ENCODE results near the gene IGFBP6.
"Not testable (repeated sequence)": the region's sequence is repeated elsewhere in the genome, so short reads cannot be mapped to it uniquely, and the experiment has no call there.

The IGFBP6 gene

DNA sequence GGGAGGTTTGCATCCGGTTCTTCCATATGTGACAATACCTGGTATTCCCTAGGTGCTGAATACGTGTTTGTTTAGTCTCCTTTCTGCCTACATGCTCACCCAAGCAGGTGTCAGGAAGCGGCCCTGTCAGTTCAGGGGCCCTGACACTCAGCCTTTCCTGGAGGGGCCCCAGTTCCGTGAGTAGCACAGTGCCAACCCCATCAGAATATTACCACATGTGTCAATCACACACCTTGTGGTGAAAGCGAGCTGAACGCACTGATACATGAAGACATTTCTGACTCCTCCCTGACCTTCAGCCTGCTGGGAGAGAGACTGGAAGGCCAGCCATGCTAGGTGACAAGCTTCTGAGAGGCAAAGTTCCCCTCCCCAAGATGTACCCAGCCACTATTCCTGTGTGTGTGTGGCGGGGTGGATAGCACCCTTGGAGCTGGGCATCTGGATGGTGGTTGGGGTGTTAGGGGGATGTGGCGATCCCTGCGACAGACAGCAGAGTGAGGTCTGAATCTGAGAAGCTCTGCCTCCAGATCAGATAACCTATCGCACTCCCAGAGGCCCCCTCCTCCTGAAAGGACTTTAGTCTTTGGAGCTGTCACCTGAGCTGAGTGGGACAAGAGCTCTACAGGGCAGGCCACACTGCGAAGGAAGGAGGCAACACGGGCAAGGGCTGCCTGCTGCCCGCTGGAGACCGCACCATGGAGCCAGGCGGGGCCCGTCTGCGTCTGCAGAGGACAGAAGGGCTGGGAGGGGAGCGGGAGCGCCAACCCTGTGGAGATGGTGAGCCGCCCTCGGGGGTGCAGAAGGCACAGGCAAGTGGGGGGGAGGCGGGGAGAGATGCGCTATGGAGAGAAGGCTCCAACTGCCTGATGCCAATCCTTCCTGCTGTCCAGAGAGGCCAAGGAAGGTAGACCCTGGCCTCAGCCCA lies 5.7 kb downstream of the IGFBP6 start, which contains the start of gene SOAT2:
Gene SOAT2 (plus strand): TSS at position 604 of the 925 bp plus-strand sequence. CDS start 92 bp downstream, at position 696.
- intact Hi-C loops (cut with DNase I) = loop anchor here (5.0 kb wide), 1 partner anchor 36 kb away; no protein-coding TSS in a partner anchor
- DNase-seq = no peak

GRCh38 chr12:53103860-53104305 lies 6.4 kb downstream of the IGFBP6 start:
- intact Hi-C loops (cut with DNase I) = loop anchor here (5.0 kb wide), 1 partner anchor 37 kb away; no protein-coding TSS in a partner anchor
- no peak for DNase-seq

- intact Hi-C loops (cut with DNase I) = no loop called here
- no peak for DNase-seq
Observed at GRCh38 chr12:53105256-53105655, 7.8 kb downstream of the IGFBP6 start.

GRCh38 chr12:53105712-53106439 lies 8.4 kb downstream of the IGFBP6 start:
- no peak for DNase-seq
- intact Hi-C loops (cut with DNase I) = no loop called here

- peak in 1 of 42 donors; percentile 23 for DNase-seq
- intact Hi-C loops (cut with DNase I) = no loop called here
Observed at GRCh38 chr12:53107122-53107521, 9.7 kb downstream of the IGFBP6 start.

DNA sequence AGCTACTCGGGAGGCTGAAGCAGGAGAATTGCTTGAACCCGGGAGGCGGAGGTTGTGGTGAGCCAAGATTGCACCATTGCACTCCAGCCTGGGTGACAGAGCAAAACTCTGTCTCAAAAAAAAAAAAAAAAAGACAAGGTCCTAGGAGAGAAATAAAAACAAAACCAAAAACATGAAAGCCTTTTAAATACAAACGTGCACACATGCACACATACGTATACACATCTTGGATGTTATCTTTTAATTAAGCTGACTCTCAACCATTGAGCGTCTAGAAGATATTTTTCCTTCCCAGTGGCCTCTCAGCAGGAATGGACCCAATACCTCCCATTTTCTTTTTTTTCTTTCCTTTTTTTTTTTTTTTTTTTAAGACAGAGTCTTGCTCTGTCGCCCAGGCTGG lies 15.0 kb downstream of the IGFBP6 start:
- DNase-seq; intact Hi-C loops (cut with DNase I): not testable (repeated sequence)

GRCh38 chr12:53113136-53113705 lies 15.8 kb downstream of the IGFBP6 start:
- DNase-seq = peak in 2 of 42 donors; percentile 14 to 28
- intact Hi-C loops (cut with DNase I) = no loop called here

DNA sequence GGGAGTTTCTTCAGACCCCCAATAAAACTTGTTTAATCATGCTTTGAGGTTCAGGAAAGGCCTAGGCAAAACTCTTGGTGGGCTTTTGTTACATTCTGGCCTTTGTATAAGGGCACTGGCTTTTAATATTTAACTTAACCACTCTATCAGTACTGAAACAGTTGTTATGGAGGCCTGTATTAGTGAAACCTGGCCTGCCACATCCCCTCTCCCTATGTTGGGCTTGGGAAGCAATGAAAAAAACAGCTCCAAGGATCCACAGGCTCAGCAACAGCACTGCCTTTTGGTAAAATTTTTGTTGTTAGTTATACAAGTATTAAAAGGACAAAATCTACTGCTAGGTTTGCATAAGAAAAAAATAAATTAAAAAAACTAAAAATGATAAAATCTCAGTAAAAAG lies 16.5 kb downstream of the IGFBP6 start:
- peak in 1 of 42 donors; percentile 28 for DNase-seq
- intact Hi-C loops (cut with DNase I) = no loop called here

DNA sequence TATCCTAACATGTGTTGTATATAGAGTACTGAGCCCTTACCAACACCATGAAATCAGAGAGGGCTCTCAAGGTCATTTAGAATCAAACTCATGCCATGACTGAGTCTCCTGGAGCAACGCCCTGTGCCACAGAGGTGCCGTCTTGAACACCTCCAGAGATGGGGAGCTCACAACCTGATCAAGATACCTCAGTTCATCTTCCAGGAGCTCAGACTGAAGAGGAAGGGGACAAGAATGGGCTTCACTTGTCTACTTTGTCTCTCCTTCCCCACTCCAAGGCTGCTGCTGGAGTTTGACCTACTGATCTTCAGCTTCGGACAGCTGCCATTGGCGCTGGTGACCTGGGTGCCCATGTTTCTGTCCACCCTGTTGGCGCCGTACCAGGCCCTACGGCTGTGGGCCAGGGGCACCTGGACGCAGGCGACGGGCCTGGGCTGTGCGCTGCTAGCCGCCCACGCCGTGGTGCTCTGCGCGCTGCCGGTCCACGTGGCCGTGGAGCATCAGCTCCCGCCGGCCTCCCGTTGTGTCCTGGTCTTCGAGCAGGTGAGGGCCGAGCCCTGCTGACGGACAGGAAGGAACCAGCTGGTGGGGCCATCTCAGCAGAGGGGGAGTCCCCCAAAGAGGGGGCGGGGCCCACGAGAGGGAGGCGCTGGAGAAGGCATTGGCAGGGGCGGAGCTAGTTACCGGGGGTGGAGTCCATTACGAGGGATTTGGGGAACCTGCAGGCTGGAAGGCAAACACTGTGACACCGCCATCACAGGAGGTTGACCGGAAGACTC lies 17.8 kb downstream of the IGFBP6 start:
- no peak for DNase-seq
- intact Hi-C loops (cut with DNase I) = no loop called here

DNA sequence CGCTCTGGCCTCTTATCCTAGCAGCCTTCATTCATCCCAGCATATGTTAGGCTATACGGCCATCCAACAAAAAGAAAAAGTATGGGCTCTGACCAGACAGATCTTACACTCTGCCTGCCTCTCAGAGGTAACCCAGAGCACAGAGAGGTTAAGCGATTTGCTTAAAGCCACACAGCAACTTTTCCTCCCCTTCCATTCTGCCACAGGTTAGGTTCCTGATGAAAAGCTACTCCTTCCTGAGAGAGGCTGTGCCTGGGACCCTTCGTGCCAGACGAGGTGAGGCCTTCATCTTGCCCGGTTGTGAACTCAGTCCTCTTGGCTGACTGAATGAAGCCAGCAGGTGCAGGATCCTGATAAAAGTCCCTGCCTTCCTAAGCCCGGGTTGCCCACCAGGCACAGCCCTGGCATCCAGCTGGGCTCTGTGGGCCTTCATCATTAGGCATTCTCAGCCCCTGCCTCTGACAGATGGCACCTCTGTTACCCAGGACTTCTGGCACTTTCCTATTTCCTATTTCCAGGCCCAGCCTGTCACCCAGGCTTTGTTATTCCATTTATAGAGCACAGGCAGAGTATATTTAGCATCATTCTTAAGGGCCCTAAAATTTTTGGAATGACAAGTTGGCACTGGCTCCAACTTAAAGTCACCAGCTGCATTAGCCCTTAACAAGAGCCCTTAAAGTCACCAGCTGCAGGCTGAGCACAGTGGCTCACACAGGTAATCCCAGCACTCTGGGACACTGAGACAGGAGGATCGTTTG lies 18.6 kb downstream of the IGFBP6 start:
- intact Hi-C loops (cut with DNase I) = no loop called here

DNA sequence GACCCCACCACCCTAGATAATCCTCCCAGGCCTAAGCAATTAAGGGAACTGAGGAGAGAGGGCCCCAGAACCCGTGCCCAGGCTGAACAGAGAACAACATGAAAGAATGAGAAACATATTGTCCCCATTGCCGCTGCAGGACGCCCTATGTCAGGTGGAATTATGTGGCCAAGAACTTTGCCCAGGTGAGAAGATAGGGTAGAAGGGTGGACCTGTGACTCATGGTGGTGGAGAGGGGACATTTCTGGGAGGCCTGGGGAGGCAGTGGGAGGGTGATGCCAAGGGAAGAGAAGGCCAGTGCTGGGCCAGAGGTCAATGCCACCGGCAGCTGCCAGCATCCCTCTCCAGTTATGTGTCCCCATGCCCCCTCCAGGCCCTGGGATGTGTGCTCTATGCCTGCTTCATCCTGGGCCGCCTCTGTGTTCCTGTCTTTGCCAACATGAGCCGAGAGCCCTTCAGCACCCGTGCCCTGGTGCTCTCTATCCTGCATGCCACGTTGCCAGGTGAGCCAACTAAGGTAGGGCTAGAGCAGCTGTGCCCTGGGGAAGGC lies 21.4 kb downstream of the IGFBP6 start:
- intact Hi-C loops (cut with DNase I) = no loop called here
- peak in 1 of 42 donors; percentile 8 for DNase-seq

More for the DNA sequence above, 18.6 kb downstream of the IGFBP6 start:
- peak in 1 of 42 donors; percentile 17 for DNase-seq

- intact Hi-C loops (cut with DNase I) = no loop called here
- DNase-seq = peak in 1 of 42 donors; percentile 27
Observed at GRCh38 chr12:53120685-53121525, 23.4 kb downstream of the IGFBP6 start.

DNA sequence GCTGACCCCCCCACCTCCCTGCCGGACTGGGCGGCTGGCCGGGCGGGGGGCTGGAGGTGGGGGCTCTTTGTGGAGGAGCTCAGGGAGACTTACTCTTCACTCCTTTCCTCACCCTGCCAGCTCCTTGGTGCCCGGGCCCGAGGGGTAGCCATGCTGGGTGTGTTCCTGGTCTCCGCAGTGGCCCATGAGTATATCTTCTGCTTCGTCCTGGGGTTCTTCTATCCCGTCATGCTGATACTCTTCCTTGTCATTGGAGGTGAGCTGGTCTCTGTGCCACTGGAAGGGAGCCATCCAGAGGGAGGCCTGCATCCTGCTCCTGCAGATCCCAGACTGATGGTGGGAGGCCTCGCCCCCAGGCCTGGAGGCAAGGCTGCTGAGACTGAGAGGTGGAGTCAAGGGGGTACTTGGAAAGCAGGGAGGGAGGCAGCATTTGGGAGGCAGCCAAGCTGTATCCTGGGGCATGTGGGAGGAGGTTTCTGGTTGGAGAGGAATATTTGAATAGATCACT lies 25.5 kb downstream of the IGFBP6 start:
- intact Hi-C loops (cut with DNase I) = no loop called here
- peak in 9 of 42 donors; percentile 10 to 61 (median 40) for DNase-seq

- DNase-seq = peak in 1 of 42 donors; percentile 34
- intact Hi-C loops (cut with DNase I) = no loop called here
Observed at GRCh38 chr12:53123578-53124351, 26.3 kb downstream of the IGFBP6 start.

DNA sequence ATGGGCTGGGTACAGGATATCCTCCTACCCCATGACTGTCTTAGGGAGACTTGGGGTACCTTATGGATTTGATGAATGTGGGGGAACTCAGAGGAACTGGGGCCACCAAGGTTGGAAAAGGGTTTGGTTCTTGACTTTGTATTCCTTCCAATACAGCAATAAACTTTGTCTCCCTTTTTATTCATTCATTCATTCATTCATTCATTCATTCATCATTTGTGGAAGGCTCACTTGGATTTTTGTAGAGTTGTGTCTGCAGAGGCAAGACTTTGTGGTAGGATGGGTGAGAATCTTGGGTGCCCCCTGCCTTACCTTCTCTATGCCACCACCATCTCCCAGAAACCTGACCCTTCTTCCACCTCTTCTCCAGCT lies 26.9 kb downstream of the IGFBP6 start:
- DNase-seq = peak in 1 of 42 donors; percentile 14
- intact Hi-C loops (cut with DNase I) = no loop called here

DNA sequence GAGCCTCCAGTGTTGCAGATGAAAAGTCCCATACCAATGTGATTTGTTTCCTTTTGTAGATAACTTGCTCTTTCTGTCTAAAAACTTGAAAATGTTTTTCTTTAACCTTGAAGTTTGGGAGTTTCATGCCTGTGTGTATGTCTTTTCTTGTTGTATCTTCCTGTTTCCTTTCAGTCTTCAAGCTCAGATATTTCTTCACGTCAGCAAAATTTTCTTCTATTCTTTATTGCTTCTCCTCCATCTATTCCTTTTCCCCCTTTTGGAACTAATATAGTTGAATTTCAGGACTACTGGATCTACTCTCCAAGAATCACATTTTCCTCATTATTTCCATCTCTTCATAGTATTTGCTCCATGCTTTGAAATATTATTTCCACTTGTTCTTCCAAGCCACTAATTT lies 29.7 kb downstream of the IGFBP6 start:
- intact Hi-C loops (cut with DNase I) = no loop called here
- DNase-seq = no peak
